Ramos (cell line): ENCODE data around the gene TMEM223.
"Not testable (repeated sequence)": the region's sequence is repeated elsewhere in the genome, so short reads cannot be mapped to it uniquely, and the experiment has no call there.

ENCODE experiments used
- in situ Hi-C: fragments of 300-500 bp; cut with MboI; formaldehyde crosslinking; loops from one replicate; pipeline ENCODE4 v1.14.3; 2022; ENCODE audit warnings: low sequenced_read_pairs; ENCODE audit not compliant: unreplicated experiment

Gene TMEM223

DNA sequence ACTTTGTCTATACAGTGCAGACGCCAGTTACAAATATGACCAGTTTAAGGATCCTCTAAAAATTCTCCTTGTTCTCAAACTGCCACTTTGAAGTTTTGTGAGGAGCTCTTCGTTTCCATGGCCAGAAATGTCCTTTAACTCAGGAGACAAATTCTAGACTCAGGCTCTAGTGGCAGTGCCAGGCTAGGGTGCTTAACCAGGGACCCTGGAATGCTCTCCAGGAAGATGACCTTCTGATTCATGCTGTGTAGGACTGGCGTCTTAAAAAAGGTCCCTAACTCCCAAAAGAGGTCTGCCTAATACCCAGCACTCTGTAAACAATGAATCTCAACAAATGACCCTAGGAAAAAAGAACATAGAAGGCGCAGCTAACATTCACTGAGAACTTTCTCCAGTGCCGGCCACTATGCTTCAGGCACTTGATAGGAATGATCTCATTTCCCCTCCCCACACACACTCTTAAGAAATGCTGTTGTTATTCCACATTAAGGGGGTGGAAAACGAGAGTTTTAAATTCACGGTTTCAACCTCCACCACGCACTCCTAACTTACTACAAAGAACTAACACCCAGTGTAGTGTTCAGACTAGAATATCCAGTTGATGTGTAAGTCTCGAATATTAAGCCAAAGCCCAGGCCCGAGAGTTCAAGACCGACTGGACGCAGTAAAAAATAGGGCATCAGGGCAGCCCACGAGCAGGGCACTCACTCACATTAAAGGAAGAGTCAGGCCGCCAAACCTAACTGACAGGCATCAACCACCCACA, 12.7 kb upstream of the TMEM223 start:
- in situ Hi-C loops: no loop called here

- in situ Hi-C loops: no loop called here
These were observed 9.3 kb upstream of the TMEM223 start for GRCh38 chr11:62801071-62801470.

GRCh38 chr11:62799486-62799885, 7.7 kb upstream of the TMEM223 start:
- in situ Hi-C loops: no loop called here

GRCh38 chr11:62796281-62796680, 4.5 kb upstream of the TMEM223 start:
- in situ Hi-C loops: no loop called here

DNA sequence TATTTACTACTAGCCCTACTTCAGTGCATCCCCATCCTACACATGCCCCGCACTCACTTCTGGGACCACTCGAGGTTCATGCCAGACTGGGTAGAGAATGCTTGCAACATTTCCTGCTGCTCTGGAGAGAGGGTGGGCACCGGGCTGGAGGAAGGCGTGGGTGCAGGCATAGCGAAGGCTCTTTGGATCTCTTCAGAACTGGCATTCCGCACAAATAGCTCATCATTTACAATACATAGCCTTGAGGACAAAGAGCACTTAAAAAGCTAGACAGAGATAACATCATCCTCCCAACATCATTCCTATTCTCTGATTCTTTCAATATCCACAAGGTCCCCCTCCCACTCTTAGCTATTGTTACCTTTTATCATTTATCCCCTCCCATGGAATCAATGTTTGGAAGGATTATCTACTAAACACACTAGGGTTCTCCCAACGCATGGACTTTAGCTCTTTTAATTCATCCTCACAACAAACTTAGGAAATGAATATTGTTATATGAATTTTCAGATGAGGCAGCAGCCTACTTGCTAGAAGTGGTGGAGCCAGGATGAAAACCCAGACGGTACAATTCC, 2.5 kb upstream of the TMEM223 start:
- in situ Hi-C loops: no loop called here

DNA sequence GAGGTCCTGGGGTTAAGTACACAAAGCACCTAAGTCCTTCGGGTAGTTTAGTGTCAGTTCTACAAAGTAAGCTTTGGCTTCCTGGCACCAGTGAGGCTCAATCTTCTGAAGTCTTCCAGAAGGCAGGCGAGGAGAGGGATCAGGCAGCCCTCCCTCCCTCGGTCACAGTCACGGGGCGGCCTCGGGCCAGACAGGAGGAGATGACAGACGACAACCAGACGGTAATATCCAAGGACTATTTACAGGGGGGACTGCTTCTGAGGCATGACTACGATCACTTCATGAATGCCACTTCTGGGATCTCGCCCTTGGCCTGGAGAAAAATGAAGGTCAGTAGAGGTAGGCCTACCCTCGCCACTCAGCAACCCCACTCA, 383 bp upstream of the TMEM223 start:
- in situ Hi-C loops: no loop called here

DNA sequence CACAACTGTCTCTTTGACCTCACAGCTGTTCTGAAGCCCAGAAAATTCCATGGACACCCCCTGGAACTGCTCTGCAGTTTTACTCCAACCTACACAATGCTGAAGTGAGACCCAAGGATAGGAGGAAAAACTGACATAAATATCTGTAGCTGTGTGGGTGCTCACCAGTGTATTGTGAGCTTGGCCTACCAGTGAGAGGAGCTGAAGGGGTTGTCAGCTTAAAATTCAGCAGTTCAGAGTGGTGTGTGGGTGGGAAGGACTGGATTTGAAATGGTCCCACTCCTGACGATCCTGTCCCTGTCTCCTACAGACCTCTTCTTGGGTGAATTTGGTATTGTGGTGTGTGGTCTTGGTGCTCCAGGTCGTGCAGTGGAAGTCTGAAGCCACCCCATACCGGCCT, 2.2 kb downstream of the TMEM223 start:
- in situ Hi-C loops: loop anchor here (5.0 kb wide), 1 partner anchor 73 kb away; no protein-coding TSS in a partner anchor

DNA sequence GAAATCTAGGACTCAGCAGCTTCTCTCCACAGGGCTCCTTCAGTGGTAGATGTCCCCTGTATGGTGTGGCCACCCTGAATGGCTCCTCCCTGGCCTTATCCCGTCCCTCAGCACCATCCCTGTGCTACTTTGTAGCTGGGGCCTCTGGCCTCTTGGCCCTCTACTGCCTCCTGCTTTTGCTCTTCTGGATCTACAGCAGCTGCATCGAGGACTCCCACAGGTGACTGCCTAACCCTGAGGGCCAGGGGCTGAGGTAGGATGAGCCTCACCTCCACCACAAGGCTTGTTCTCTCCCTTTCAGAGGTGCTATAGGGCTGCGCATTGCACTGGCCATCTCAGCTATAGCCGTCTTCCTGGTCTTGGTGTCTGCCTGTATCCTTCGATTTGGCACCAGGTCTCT, 2.8 kb downstream of the TMEM223 start:
- in situ Hi-C loops: loop anchor here (5.0 kb wide), 1 partner anchor 73 kb away; no protein-coding TSS in a partner anchor

- in situ Hi-C loops: loop anchor here (5.0 kb wide), 1 partner anchor 75 kb away; no protein-coding TSS in a partner anchor
These were observed 4.6 kb downstream of the TMEM223 start, which contains the start of gene TMEM179B for GRCh38 chr11:62787005-62787759. TSS of gene TMEM179B (plus strand) at chr11:62787402. CDS start at chr11:62787432, 30 bp downstream.

- in situ Hi-C loops: loop anchor here (5.0 kb wide), 1 partner anchor 76 kb away; no protein-coding TSS in a partner anchor
These were observed 5.3 kb downstream of the TMEM223 start for GRCh38 chr11:62786318-62787004.

GRCh38 chr11:62782753-62783152, 9.1 kb downstream of the TMEM223 start:
- in situ Hi-C loops: no loop called here

- in situ Hi-C loops: no loop called here
These were observed 13.4 kb downstream of the TMEM223 start for GRCh38 chr11:62778441-62778840.

GRCh38 chr11:62777389-62777788, 14.4 kb downstream of the TMEM223 start:
- in situ Hi-C loops: no loop called here

DNA sequence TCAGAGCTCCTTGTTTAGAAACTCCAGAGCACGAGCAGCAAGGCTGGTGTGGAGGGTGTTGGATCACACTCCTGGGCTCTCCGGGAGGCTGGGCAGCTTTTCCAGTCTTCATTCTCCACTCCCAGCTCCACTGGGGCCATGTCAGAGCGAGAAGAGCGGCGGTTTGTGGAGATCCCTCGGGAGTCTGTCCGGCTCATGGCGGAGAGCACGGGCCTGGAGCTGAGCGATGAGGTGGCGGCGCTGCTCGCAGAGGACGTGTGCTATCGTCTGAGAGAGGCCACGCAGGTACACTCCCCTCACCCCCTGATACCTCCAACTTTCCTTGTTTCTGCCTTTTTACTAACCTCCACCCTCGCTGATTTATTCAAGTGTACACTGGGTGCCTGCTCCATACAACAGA, 16.2 kb downstream of the TMEM223 start:
- in situ Hi-C loops: no loop called here

GRCh38 chr11:62774407-62774806, 17.4 kb downstream of the TMEM223 start:
- in situ Hi-C loops: no loop called here

- in situ Hi-C loops: no loop called here
These were observed 20.4 kb downstream of the TMEM223 start, which contains the start of gene TAF6L for GRCh38 chr11:62771144-62772021. TSS of gene TAF6L (plus strand) at chr11:62771396. CDS start at chr11:62775784, 4,388 bp downstream.

DNA sequence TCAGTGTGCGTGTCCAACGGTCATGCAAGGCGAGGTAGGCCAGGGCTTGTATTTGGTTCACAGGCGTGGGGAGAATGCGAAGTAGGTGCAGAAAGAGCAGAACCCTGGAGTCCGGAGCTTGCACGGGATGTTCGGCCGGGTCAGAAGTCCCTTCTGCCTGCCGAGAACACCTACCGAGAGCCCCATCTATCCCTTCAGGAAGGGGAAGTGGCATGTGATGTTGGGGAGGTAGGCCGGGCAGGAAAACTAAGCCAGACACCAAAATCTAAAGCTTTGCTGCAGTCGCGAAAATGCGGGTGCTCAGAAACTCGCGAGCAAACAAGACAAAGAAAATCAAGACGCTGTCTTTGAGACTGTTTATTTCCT, 21.0 kb downstream of the TMEM223 start:
- in situ Hi-C loops: no loop called here

DNA sequence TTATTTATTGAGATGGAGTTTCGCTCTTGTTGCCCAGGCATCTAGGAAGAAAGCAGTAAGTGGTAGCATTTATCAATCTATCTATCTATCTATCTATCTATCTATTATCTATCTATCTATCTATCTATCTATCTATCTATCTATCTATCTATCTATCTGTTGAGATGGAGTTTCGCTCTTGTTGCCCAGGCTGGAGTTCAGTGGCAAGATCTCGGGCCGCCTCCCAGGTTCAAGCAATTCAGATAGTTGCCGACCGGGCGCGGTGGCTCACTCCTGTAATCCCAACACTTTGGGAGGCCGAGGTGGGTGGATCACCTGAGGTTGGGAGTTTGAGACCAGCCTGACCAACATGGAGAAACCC, 31.0 kb downstream of the TMEM223 start:
- in situ Hi-C loops: not testable (repeated sequence)
